ENCODE measurements around the gene EPS15.

The EPS15 gene

DNA sequence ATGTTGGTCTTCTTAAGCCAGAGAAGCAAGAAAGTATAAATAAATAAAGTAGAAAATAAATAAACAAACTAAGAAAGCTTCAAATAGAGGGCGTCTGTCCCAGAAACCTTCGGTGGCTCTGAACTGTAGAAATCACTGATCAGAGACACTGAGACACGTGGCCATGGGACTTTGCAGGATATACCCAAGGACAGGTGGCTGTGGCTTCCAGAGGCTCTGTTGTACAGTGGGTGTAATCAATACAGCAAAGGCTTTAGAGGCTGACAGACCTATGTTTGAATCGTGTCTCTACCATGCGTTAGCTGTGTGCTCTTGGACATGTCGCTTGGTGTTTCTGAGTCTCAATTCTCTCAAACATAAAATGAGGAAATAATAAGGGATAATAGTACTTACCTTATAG is 41.0 kb upstream of the EPS15 start:
- DNase-seq (ENCODE audit: low spot score): no peak
- TF ChIP-seq, protein P1, sequence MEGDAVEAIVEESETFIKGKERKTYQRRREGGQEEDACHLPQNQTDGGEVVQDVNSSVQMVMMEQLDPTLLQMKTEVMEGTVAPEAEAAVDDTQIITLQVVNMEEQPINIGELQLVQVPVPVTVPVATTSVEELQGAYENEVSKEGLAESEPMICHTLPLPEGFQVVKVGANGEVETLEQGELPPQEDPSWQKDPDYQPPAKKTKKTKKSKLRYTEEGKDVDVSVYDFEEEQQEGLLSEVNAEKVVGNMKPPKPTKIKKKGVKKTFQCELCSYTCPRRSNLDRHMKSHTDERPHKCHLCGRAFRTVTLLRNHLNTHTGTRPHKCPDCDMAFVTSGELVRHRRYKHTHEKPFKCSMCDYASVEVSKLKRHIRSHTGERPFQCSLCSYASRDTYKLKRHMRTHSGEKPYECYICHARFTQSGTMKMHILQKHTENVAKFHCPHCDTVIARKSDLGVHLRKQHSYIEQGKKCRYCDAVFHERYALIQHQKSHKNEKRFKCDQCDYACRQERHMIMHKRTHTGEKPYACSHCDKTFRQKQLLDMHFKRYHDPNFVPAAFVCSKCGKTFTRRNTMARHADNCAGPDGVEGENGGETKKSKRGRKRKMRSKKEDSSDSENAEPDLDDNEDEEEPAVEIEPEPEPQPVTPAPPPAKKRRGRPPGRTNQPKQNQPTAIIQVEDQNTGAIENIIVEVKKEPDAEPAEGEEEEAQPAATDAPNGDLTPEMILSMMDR (IDR thresholded peaks at IDR 0.05; ENCODE audit: extremely low read depth, missing control alignments): no peak

- TF ChIP-seq, protein P1 (IDR thresholded peaks at IDR 0.05; ENCODE audit: extremely low read depth, missing control alignments): no peak
- no peak for DNase-seq (ENCODE audit: low spot score)
These were observed 40.4 kb upstream of the EPS15 start for GRCh38 chr1:51559501-51559900.

- DNase-seq (ENCODE audit: low spot score): no peak
- TF ChIP-seq, protein P1 (IDR thresholded peaks at IDR 0.05; ENCODE audit: extremely low read depth, missing control alignments): no peak
These were observed 40.0 kb upstream of the EPS15 start for GRCh38 chr1:51559064-51559500.

DNA sequence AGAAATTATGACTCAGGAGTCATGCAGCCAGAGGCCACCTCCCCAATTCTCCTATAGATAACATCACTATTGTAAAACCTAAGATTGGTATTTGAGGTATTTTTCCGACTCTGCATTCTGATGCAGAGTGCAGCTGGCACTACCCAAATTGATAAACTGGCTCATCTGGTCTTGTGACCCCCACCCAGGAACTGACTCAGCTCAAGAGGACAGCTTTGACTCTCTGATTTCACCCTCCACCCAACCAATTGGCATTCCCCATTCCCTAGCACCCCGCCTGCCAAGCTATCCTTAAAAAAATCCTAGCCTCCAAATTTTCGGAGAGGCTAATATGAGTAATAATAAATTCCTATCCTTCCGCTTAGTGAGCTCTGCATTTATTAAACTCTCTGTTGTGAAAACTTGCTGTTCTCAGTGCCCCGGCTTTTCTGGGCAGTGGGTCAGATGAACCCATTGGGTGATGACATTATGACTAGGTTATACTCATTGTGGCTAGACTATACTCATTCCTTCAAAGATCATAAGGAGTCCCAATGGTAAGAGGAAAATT is 39.4 kb upstream of the EPS15 start:
- TF ChIP-seq, protein P1 (IDR thresholded peaks at IDR 0.05; ENCODE audit: extremely low read depth, missing control alignments): no peak
- no peak for DNase-seq (ENCODE audit: low spot score)

- no peak for DNase-seq (ENCODE audit: low spot score)
- TF ChIP-seq, protein P1 (IDR thresholded peaks at IDR 0.05; ENCODE audit: extremely low read depth, missing control alignments): no peak
These were observed 38.1 kb upstream of the EPS15 start for GRCh38 chr1:51557168-51557567.

DNA sequence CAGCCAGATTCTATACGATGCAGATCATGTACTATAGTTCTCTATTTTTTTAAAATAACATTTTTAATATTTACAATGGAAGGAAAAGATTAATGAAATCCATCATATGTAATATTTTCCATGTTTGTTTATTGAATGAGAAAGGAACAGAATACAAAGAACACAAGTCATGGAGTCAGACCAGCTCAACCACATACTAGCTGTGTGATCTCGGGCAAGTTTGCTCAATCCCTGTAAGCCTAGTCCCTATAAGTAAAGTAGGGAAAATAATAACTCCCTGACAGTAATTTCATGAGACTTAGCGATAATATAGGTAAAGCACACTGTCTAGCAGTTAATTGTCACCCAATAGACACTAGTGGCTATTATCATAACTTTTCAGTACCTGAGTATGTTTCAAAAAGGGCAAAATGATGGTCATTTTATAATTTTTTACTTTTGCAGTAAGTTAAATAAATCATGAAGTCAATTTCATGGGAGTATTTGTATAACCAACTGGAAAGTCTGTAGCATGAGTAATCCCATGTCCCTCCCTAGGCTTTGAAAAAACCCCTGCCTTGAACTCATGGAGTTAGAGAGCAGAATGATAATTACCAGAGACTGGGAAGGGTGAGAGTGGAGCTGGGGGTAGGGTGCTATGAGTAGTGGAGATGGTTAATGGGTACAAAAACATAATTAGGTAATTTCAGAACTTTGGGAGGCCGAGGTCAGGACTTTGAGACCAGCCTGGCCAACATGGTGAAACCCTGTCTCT is 37.0 kb upstream of the EPS15 start:
- no peak for DNase-seq (ENCODE audit: low spot score)
- TF ChIP-seq, protein P1 (IDR thresholded peaks at IDR 0.05; ENCODE audit: extremely low read depth, missing control alignments): no peak

DNA sequence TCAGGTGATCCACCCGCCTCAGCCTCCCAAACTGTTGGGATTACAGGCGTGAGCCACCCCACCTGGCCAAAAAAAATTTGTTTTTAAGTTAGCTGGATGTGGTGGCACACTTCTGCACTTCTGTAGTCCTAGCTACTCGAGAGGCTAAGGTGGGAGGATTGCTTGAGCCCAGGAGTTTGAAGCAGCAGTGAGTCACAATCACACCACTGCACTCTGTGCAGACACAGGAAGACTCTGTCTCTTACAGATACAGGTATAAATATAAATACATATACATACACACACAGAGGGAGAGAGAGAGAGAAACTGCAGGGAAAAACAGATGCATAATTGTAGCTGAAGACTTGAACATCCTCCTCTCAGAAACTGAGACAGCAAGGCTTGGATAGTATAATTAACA is 34.8 kb upstream of the EPS15 start:
- DNase-seq (ENCODE audit: low spot score): no peak
- TF ChIP-seq, protein P1 (IDR thresholded peaks at IDR 0.05; ENCODE audit: extremely low read depth, missing control alignments): no peak

Measured in GM20000 (cell line).